ENCODE results near the gene IDH1.
"Not testable (repeated sequence)": the region's sequence is repeated elsewhere in the genome, so short reads cannot be mapped to it uniquely, and the experiment has no call there.

The IDH1 gene

DNA sequence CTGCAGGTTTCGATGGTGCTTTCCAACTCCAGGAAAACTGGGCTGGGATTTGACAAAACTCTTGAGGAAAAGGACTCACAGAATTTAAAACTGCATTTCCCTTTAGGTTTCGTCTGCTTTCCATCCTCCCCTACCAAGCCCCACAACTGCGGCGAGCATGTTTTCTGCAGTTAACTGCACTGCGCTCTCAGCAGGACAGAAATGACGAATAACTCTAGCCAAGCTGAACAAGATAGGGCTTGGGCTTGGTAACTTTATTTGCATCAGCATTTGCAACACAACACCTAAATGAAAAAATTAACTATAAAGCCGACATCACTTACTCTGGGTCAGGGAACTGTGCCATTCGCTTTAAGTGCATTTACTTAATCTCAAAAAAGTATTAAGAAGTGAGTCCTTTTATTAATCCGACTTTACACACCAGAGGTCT is 10.5 kb upstream of the IDH1 start:
- Histone ChIP-seq H3K27me3 (no peaks in the 10 kb centered on the region), H4K20me1 (peaks cover 31% of the 10 kb centered on the region; the same call in 1 of the 2 replicates), H3K27ac (peak overlapping the region; percentile 96), H3K9ac (peak overlapping the region; percentile 90), H3K4me1 (peaks cover 36% of the 10 kb centered on the region), H3K9me3 (peaks cover 13% of the 10 kb centered on the region; the same call in 1 of the 2 replicates), H3K36me3 (peaks cover 13% of the 10 kb centered on the region), H3K4me2 (peak overlapping the region; percentile 80), H3K4me3 (peak overlapping the region; percentile 82)
- TF ChIP-seq Cebpa-rat (IDR thresholded peaks at IDR 0.05), result no peak

DNA sequence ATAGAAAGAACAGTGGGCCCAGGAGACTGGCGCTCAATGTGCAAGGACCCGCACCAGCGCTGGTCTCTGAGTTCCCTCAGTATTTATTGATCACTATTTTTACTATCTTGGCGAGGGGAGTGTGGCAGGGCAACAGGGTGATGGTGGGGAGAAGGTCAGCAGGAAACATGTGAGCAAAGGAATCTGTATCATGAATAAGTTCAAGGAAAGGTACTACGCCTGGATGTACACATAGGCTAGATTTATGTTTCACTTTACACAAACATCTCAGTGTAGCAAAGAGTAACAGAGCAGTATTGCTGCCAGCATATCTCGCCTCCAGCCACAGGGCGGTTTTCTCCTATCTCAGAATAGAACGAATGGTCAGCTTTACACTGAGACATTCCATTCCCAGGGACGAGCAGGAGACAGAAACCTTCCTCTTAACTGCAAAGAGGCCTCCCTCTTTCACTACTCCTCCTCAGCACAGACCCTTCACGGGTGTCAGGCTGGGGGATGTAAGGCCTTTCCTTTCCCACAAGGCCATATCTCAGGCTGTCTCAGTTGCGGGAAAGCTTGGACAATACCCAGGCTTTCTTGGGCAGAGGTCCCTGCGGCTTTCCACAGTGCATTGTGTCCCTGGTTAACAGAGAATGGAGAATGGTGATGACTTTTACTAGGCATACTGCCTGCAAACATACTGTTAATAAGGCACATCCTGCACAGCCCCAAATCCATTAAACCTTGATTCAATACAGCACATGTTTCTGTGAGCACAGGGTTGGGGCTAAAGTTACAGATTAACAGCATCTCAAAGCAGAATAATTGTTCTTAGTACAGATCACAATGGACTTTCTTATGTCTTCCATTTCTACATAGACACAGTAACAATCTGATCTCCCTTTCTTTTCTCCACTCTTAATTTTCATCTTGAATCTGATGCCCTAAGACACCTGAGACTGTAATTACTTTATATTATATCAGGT is 2.3 kb upstream of the IDH1 start:
- not testable (repeated sequence) for H3K27ac ChIP-seq, H3K9me3 ChIP-seq, H3K36me3 ChIP-seq, H3K4me3 ChIP-seq, H3K9ac ChIP-seq, H3K4me2 ChIP-seq, H3K27me3 ChIP-seq
- Histone ChIP-seq H4K20me1 (peaks cover 11% of the 10 kb centered on the region), H3K4me1 (peaks cover 29% of the 10 kb centered on the region)

DNA sequence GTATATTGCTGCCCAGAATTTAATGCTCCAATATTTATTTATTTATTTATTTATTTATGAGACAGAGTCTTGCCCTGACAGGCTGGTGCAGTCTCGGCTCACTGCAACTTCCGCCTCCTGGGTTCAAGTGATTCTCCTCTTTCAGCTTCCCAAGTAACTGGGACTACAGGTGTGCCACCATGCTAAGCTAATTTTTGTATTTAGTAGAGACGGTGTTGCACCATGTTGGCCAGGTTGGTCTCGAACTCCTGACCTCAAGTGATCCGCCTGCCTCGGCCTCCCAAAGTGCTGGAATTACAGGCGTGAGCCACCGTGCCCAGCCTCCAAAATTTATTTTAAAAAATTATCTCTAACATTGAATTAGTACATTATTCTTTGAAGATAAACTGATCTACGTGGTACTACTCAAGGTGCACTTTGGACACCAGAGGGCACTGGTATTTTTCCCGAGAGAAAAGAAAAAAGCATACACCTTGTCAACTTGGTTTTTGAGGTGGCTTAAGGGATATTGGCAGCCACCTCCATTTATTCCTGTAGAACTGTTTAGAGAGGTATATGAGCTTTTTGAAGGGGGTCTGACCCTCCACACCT is 1.4 kb upstream of the IDH1 start:
- H3K9me3 ChIP-seq, result no peaks in the 10 kb centered on the region
- TF ChIP-seq Cebpa-rat (IDR thresholded peaks at IDR 0.05), result no peak
- 0 out of 2 replicates have a peak overlapping the region, but pooled peaks have one; percentile 78 for H3K4me2 ChIP-seq
- no peaks in the 10 kb centered on the region for H3K27me3 ChIP-seq
- H3K9ac ChIP-seq, result no peak overlapping the region
- no peak overlapping the region for H3K4me3 ChIP-seq
- H3K4me1 ChIP-seq, result peaks cover 37% of the 10 kb centered on the region
- H3K27ac ChIP-seq, result no peak overlapping the region
- H4K20me1 ChIP-seq, result peaks cover 11% of the 10 kb centered on the region
- H3K36me3 ChIP-seq, result peaks cover 17% of the 10 kb centered on the region; the same call in 1 of the 2 replicates

GRCh38 chr2:208255557-208256106 is 761 bp upstream of the IDH1 start:
- peaks cover 11% of the 10 kb centered on the region for H4K20me1 ChIP-seq
- no peaks in the 10 kb centered on the region for H3K27me3 ChIP-seq
- TF ChIP-seq Cebpa-rat (IDR thresholded peaks at IDR 0.05), result no peak
- 0 out of 2 replicates have a peak overlapping the region, but pooled peaks have one; percentile 21 for H3K27ac ChIP-seq
- H3K9me3 ChIP-seq, result no peaks in the 10 kb centered on the region
- H3K4me2 ChIP-seq, result peak overlapping the region; percentile 78
- H3K9ac ChIP-seq, result peak overlapping the region; percentile 58; the same call in 1 of the 2 replicates
- H3K4me1 ChIP-seq, result peaks cover 44% of the 10 kb centered on the region
- H3K36me3 ChIP-seq, result peaks cover 23% of the 10 kb centered on the region
- peak overlapping the region; percentile 94 for H3K4me3 ChIP-seq

DNA sequence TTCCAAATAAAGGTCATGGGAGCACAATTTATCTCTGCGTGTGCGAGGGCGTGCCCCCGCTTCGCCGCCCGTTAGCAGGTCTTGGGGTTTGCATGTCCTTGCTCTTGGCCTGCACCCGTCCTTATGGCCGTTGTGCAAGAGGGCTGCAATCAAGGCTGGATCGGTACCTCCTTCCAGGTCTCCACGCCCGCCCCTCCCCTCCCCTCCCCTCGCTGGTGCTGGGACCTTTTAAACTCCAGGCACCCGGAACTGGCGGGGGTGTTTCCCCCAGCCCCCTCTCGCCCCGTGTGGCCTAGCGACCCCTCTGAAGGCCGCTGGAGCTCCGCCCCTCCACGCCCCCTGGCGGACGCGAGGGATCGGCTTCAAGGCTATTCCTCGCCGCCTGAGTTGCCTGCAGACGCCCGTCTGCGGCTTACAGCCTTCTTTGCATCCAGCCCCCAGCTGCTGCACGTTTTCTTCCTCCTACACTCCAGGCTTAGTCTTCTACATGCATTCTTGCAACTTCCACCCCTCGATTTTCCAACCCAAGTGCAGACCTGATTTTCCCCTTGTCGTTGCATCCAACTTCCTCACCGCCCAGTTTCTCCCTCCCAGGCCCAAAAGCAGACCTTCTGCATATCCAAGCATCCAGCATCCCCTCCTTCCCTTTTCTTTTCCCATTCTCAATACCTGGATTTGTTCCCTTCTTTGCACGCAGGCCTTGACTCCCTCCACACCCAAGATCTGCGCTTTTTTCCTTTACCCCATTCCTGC is 577 bp downstream of the IDH1 start:
- Histone ChIP-seq H3K4me3 (peak overlapping the region; percentile 94), H3K4me1 (peaks cover 50% of the 10 kb centered on the region)
- TF ChIP-seq Cebpa-rat (IDR thresholded peaks at IDR 0.05), result peak; percentile 21; the same call in 1 of the 2 replicates

DNA sequence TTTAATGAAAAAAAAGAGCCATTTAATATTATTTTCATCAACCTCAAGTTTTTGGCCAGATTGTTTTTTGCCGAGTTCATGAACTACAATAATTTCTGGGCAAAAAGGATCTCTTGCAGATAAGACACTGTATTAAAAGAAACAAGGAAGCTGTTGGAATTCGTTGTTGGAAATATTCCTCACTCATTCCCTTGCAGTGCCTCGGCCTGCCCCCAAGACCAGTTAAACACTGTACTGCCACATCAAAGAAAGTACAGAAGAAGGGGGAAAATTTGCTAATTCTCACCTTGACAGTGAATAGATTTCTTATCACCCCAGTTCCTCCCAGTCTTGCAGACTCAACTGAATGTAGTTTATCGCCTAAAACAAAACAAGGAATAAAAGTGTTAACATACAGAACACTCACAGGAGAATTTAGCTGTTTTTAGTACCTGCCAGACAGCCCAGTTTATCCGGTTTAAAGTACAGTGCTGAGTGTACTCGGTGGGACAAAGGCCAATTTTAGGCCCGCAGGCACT is 1.2 kb downstream of the IDH1 start:
- no peak for TF ChIP-seq Cebpa-rat (IDR thresholded peaks at IDR 0.05)
- Histone ChIP-seq H3K27ac (peak overlapping the region; percentile 31; the same call in 1 of the 2 replicates), H4K20me1 (peaks cover 11% of the 10 kb centered on the region), H3K9me3 (no peaks in the 10 kb centered on the region), H3K4me1 (peaks cover 50% of the 10 kb centered on the region), H3K36me3 (peaks cover 42% of the 10 kb centered on the region), H3K9ac (peak overlapping the region; percentile 79), H3K27me3 (no peaks in the 10 kb centered on the region), H3K4me2 (peak overlapping the region; percentile 80), H3K4me3 (peak overlapping the region; percentile 94)

More for the DNA sequence above, 577 bp downstream of the IDH1 start:
- H3K9ac ChIP-seq, result peak overlapping the region; percentile 79
- no peaks in the 10 kb centered on the region for H3K27me3 ChIP-seq
- no peaks in the 10 kb centered on the region for H3K9me3 ChIP-seq
- H3K36me3 ChIP-seq, result peaks cover 36% of the 10 kb centered on the region
- H4K20me1 ChIP-seq, result peaks cover 11% of the 10 kb centered on the region
- peak overlapping the region; percentile 40 for H3K27ac ChIP-seq
- H3K4me2 ChIP-seq, result peak overlapping the region; percentile 80

- Histone ChIP-seq H3K27ac (no peak overlapping the region), H3K4me2 (peak overlapping the region; percentile 80), H4K20me1 (peaks cover 11% of the 10 kb centered on the region), H3K9ac (peak overlapping the region; percentile 79; the same call in 1 of the 2 replicates), H3K4me1 (peaks cover 57% of the 10 kb centered on the region), H3K27me3 (no peaks in the 10 kb centered on the region), H3K9me3 (no peaks in the 10 kb centered on the region), H3K4me3 (peak overlapping the region; percentile 94), H3K36me3 (peaks cover 50% of the 10 kb centered on the region)
- TF ChIP-seq Cebpa-rat (IDR thresholded peaks at IDR 0.05), result no peak; the same call in 1 of the 2 replicates
Measured at GRCh38 chr2:208252716-208253492, 2.0 kb downstream of the IDH1 start.

GRCh38 chr2:208251098-208251497 is 3.8 kb downstream of the IDH1 start:
- H3K27me3 ChIP-seq, result no peaks in the 10 kb centered on the region
- H3K9me3 ChIP-seq, result no peaks in the 10 kb centered on the region
- H3K9ac ChIP-seq, result no peak overlapping the region
- peaks cover 11% of the 10 kb centered on the region for H4K20me1 ChIP-seq
- no peak for TF ChIP-seq Cebpa-rat (IDR thresholded peaks at IDR 0.05)
- no peak overlapping the region for H3K4me3 ChIP-seq
- peak overlapping the region; percentile 15 for H3K4me2 ChIP-seq
- H3K4me1 ChIP-seq, result peaks cover 69% of the 10 kb centered on the region
- H3K36me3 ChIP-seq, result peaks cover 68% of the 10 kb centered on the region
- no peak overlapping the region for H3K27ac ChIP-seq

All from BLaER1 (cell line).